Activated CD8-positive, alpha-beta T cell treated with anti-CD3 and anti-CD28 coated beads for 36 hours (primary cell): Measurements from ENCODE around the gene F8. TPM values are rescaled to one million over a fixed set of nuclear protein-coding genes. Genes with fewer than 3 reads are reported as not detected.

ENCODE experiments used
- ATAC-seq: fragments of 200-7000 bp; cut with Tn5 transposase; one replicate; pipeline ENCODE4 v1.10.0; 2021; ENCODE audit warnings: mild to moderate bottlenecking, moderate library complexity
- CTCF ChIA-PET: fragments of 350-600 bp; sonication (Branson Sonifier 250); formaldehyde crosslinking; loops from one replicate; lab custom pipeline; 2021; ENCODE audit warnings: antibody characterized with exemption; lab: Charles Lee
- POLR2A ChIA-PET: fragments of 350-600 bp; sonication (Branson Sonifier 250); formaldehyde crosslinking; loops from one replicate; lab custom pipeline; 2021; ENCODE audit warnings: antibody characterized with exemption; lab: Charles Lee
- DNase-seq: peaks from one replicate; pipeline ENCODE4 v3.0.0-alpha.2; 2020
- H3K27ac Mint-ChIP-seq: one replicate; pipeline ENCODE4 v1.8.0; 2021; ENCODE audit warnings: mild to moderate bottlenecking, mixed read lengths
- H3K27me3 Mint-ChIP-seq: one replicate; pipeline ENCODE4 v1.8.0; 2021; ENCODE audit warnings: mixed read lengths
- H3K36me3 Mint-ChIP-seq: one replicate; pipeline ENCODE4 v1.8.0; 2021; ENCODE audit warnings: low read depth, mixed read lengths
- H3K4me1 Mint-ChIP-seq: one replicate; pipeline ENCODE4 v1.8.0; 2021; ENCODE audit warnings: low read depth, mixed read lengths
- H3K4me3 Mint-ChIP-seq: one replicate; pipeline ENCODE4 v1.8.0; 2021; ENCODE audit warnings: mild to moderate bottlenecking, moderate library complexity, mixed read lengths
- H3K9me3 Mint-ChIP-seq: one replicate; pipeline ENCODE4 v1.8.0; 2021; ENCODE audit warnings: mixed read lengths
- CTCF ChIP-seq: fragments of 200-600 bp; IDR thresholded peaks from one replicate; pipeline ENCODE4 v1.8.0; 2022; ENCODE audit warnings: antibody characterized with exemption, mild to moderate bottlenecking
- intact Hi-C: fragments of 100-400 bp; cut with micrococcal nuclease; formaldehyde crosslinking; loops from one replicate; pipeline ENCODE4 v1.10.0; 2022
- total RNA-seq, 2 experiments: library from RNA; stranded (reverse); gene quantifications; one replicate each; pipeline ENCODE4 v1.2.3, GENCODE V29; 2021

Gene F8
- total RNA-seq, 2 experiments from 2014 or later: 4.1 to 4.4 TPM

- DNase-seq (peak; percentile 5), ATAC-seq (peak; percentile 61)
- H3K4me1 Mint-ChIP-seq: peaks cover 18% of the 10 kb centered on the region
- H3K4me3 Mint-ChIP-seq: no peak overlapping the region
- no peak for TF ChIP-seq CTCF
- H3K9me3 Mint-ChIP-seq: no peaks in the 10 kb centered on the region
- no peaks in the 10 kb centered on the region for H3K36me3 Mint-ChIP-seq
- ChIA-PET CTCF (interaction anchor here (0.7 to 9.4 kb wide), 4 partner anchors 9 to 73 kb away, joined by 3 to 67 read pairs (median 4); no protein-coding TSS in a partner anchor), POLR2A (interaction anchor here (0.8 kb wide), 1 partner anchor 58 kb away, joined by 3 read pairs; no protein-coding TSS in a partner anchor)
- intact Hi-C loops: no loop called here
- peaks cover 3% of the 10 kb centered on the region for H3K27me3 Mint-ChIP-seq
- no peak overlapping the region for H3K27ac Mint-ChIP-seq
Measured at GRCh38 chrX:154990496-154990895, 32.0 kb downstream of the F8 start.

- H3K9me3 Mint-ChIP-seq: no peaks in the 10 kb centered on the region
- H3K27me3 Mint-ChIP-seq: peaks cover 3% of the 10 kb centered on the region
- POLR2A ChIA-PET: no interaction called here
- H3K36me3 Mint-ChIP-seq: no peaks in the 10 kb centered on the region
- no peak for ATAC-seq
- intact Hi-C loops: loop anchor here (10.0 kb wide), 1 partner anchor 156 kb away; no protein-coding TSS in a partner anchor
- no peak overlapping the region for H3K27ac Mint-ChIP-seq
- H3K4me1 Mint-ChIP-seq: peaks cover 18% of the 10 kb centered on the region
- CTCF ChIA-PET: interaction anchor here (1.5 to 9.4 kb wide), 3 partner anchors 68 to 98 kb away, joined by 3 to 67 read pairs (median 6); no protein-coding TSS in a partner anchor
- DNase-seq: no peak
- TF ChIP-seq CTCF: no peak
- no peak overlapping the region for H3K4me3 Mint-ChIP-seq
Measured at GRCh38 chrX:154988719-154989118, 33.8 kb downstream of the F8 start.

- intact Hi-C loops: loop anchor here (10.0 kb wide), 1 partner anchor 157 kb away; no protein-coding TSS in a partner anchor
- CTCF ChIA-PET: interaction anchor here (1.5 to 9.4 kb wide), 3 partner anchors 69 to 99 kb away, joined by 3 to 67 read pairs (median 6); no protein-coding TSS in a partner anchor
- no peak for ATAC-seq
Measured at GRCh38 chrX:154987940-154988339, 34.6 kb downstream of the F8 start.

GRCh38 chrX:154986826-154987575, 35.5 kb downstream of the F8 start:
- ATAC-seq (no peak), DNase-seq (no peak)
- peaks cover 17% of the 10 kb centered on the region for H3K4me1 Mint-ChIP-seq
- ChIA-PET POLR2A (interaction anchor here (0.6 kb wide), 1 partner anchor 625 kb away, joined by 3 read pairs; no protein-coding TSS in a partner anchor), CTCF (interaction anchor here (1.5 to 9.4 kb wide), 3 partner anchors 69 to 99 kb away, joined by 3 to 67 read pairs (median 6); no protein-coding TSS in a partner anchor)
- no peaks in the 10 kb centered on the region for H3K36me3 Mint-ChIP-seq
- no peaks in the 10 kb centered on the region for H3K9me3 Mint-ChIP-seq
- peaks cover 3% of the 10 kb centered on the region for H3K27me3 Mint-ChIP-seq
- TF ChIP-seq CTCF: no peak
- H3K27ac Mint-ChIP-seq: no peak overlapping the region
- H3K4me3 Mint-ChIP-seq: no peak overlapping the region
- intact Hi-C loops: loop anchor here (10.0 kb wide), 1 partner anchor 158 kb away; no protein-coding TSS in a partner anchor

More at GRCh38 chrX:154987940-154988339, 34.6 kb downstream of the F8 start:
- Mint-ChIP-seq H3K9me3 (no peaks in the 10 kb centered on the region), H3K4me1 (peaks cover 18% of the 10 kb centered on the region), H3K27me3 (peaks cover 3% of the 10 kb centered on the region), H3K4me3 (no peak overlapping the region), H3K27ac (no peak overlapping the region), H3K36me3 (no peaks in the 10 kb centered on the region)
- TF ChIP-seq CTCF: no peak
- POLR2A ChIA-PET: interaction anchor here (0.6 kb wide), 1 partner anchor 624 kb away, joined by 3 read pairs; no protein-coding TSS in a partner anchor
- DNase-seq: no peak
